HG03175 (cell line): ENCODE results near the gene TRIM36.

Source experiments
- ATAC-seq: cut with Tn5 transposase; IDR thresholded peaks from one replicate; pipeline ENCODE4 v1.9.1; 2021; ENCODE audit warnings: mild to moderate bottlenecking, moderate library complexity; ENCODE audit not compliant: unreplicated experiment

The TRIM36 gene, protein sequence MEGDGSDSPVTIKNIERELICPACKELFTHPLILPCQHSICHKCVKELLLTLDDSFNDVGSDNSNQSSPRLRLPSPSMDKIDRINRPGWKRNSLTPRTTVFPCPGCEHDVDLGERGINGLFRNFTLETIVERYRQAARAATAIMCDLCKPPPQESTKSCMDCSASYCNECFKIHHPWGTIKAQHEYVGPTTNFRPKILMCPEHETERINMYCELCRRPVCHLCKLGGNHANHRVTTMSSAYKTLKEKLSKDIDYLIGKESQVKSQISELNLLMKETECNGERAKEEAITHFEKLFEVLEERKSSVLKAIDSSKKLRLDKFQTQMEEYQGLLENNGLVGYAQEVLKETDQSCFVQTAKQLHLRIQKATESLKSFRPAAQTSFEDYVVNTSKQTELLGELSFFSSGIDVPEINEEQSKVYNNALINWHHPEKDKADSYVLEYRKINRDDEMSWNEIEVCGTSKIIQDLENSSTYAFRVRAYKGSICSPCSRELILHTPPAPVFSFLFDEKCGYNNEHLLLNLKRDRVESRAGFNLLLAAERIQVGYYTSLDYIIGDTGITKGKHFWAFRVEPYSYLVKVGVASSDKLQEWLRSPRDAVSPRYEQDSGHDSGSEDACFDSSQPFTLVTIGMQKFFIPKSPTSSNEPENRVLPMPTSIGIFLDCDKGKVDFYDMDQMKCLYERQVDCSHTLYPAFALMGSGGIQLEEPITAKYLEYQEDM

DNA sequence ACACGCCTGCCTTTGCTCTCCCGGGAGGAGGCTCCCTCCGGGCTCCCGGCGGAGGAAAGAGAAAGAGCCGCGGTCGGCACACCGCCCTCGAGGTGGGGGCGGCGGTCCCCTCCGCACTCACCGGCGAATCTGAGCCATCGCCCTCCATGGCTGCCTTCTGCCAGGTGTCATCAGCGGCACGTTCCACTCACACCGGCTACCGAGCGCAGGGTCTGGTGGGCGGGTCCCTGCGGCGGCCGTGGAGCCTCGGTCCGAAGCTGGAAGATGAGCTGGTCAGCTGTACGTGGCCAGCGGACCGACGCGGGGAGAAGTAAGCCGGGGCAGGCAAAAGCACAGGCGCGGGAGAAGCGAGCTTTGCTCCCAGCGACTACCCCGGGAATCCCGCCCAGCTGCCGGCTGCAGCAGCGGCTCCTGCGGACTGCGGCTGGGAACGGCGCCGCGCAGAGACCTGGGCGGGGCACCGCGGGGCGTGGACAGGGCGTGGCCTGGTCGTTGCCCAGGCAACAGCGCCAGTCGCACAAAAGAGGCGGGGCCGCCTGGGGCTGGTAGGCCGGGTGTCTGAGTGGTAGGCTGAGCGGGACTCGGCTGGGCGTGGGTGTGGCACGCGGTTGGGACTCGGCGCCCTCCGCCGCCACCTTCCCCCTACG lies at the start of gene TRIM36:
TRIM36 (minus strand) TSS at position 422 of the 647 bp plus-strand sequence; CDS start at position 148, 274 bp downstream.
- peak; percentile 98 for ATAC-seq

DNA sequence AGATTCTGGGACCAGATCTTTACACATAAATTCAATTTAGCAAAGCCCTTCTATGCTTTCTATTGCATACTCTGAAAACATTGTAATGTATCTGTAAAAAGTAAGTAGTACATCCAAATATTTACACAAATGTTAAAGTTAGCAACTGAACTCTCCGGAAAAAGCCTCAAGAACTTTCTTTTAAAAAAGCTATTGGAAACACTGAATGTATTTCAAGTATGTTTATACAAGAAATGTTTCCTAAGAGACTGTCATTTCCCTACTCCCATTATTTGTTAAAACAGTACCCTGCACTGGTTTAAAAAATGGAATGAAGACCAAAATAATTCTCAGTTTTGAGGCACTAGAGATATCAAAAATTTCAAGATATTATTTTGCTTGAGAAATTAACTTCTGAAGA lies 44.8 kb upstream of the TRIM36 start:
- ATAC-seq: no peak

DNA sequence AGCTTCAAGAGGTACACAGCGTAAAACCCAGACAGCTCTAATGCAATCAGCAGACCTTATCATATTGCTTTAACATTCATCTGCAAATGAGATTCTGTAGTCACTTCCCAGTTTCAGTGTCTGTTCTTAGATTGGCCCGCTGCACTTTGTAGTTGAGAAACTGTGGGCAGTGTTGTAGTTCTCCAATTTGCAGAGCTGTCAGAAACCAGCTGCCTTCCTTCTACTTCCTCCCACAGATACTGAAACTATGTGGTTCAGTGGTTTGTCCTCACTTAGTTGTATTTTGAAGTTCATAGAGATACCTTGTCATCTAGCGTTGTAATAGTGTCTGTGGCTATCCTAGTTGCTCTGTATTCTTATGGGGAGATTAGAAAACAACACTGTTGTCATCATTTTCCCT lies 39.6 kb upstream of the TRIM36 start:
- ATAC-seq: peak; percentile 100

DNA sequence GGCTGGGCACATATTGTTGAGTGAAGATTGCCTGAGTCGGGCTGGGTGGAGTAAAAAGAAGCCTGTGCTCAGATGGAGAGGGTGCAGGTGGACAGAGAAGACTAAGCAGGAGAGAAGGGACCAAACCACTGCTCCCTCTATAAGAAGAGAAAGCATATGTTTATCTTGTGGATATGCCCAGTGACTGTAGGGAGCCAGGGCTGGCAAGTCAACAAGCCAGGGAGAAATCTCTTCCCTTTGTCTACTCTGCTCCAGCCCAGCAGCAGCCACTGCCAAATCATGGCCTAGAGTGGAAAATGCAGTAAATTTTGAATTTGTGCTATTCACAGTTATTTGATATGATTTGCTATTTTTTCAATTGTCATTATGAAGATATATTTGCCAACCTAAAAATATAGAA lies 33.2 kb upstream of the TRIM36 start:
- no peak for ATAC-seq

DNA sequence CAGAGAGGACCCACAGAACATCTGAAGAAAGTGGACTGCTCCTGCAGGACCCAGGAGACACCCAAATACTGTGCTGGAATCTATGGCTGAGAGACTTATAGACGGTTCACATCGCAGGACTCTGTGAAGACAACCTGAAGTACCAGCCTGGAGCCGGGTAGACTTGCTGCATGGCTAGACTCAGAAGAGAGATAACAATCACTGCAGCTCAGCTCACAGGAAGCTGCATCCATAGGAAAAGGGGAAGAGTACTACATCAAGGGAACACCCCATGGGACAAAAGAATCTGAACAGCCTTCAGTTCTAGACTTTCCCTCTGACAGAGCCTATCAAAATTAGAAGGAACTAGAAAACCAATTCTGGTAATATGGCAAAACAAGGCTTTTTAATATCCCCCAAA lies 26.5 kb upstream of the TRIM36 start:
- ATAC-seq: no peak

DNA sequence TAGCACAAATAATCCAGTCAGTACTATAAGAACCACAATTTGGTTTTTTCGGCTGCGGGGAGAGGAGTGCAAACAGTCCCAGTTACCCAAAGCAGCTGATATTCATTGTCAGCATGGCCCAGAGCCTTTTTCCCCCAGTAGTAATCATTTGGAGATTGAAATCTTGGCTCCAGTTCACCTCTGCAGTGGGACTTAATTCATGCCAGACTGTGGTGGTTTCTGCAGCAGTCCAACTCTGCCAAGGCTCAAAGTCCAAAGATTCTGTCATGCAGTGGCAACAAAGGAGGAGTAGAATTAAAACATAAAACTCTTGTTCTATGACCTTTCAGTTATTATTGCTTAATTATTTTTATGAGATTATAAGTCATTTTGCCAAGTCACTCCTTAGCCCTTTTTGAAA lies 25.0 kb upstream of the TRIM36 start:
- no peak for ATAC-seq

DNA sequence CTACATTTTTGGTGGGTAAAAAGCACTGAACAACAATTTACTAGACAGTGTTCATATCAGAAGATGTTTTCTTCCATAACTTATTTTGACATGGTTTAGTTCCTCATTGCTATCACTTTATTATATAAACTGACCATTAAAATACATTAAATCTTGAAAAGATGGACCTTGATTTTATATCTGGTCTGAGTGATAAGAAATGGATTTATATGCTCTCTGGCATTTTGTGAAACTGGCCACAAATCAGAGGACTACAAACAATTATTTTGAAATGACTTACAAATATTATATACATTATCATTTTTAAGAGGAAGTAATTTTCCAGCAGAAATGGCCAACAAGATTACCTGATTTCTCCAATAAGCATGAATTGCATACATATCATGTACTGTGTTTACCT lies 23.6 kb upstream of the TRIM36 start:
- ATAC-seq: no peak

DNA sequence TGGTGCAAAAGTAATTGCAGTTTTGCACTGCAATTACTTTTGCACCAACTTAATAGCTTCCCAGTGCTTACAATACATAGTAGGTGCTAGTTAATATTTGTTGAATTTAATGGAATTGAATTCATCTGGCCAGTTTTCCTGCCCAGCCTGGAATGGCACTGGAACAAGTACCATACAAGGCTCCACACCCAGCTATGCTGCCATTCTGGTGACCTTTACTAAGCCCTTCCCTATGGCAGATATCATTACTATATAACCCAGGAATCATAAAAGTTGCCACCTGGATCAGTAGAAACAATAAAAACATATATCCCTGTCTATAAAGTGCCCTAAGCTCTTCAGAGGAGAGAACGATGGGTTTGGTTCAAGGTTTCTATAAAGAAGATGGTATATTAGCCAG lies 22.4 kb upstream of the TRIM36 start:
- ATAC-seq: no peak

DNA sequence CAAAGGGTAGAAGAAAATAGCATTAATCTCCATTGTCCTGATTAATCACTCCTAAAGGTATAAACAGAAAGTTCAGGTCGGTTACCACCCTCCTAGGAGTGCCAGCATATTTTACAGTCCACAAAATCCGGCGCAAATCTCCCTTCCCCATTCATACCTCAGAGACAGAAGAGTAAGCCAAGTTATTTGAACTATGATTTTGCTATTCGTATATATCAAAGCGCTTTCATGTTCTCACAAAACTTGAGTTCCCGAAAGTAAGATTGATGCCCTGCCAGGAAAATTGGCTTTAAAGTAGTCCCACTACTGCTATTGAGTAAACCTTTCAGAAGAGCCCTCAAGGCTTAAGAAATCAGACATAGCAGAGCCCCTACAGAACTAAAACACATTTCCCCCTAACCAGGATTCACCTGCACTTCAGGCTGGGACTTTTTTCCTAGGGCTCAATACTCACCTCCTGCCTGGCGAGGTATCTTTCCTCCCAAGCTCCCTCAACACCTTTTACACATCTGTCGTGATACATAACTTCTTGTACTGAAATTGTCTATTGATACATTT lies 21.8 kb upstream of the TRIM36 start:
- ATAC-seq: no peak

DNA sequence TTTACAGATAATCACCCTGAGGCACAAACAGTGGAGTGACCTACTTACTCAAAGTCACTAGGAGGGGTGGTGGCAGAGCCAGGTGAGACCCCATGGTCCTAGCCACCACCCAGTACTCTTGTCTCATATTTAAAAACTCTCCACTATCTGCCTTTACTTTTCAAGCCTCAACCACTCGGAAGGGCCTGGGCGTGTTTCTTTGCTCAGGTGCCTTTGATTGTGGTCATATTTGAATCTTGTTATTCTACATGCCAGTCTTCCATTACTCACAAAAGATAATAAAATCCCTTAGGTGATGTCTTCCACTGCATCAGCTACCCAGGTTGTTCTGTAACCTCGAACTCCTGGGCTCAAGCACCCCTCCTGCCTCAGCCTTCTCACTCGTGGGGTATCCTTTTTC lies 20.7 kb upstream of the TRIM36 start:
- ATAC-seq: no peak

DNA sequence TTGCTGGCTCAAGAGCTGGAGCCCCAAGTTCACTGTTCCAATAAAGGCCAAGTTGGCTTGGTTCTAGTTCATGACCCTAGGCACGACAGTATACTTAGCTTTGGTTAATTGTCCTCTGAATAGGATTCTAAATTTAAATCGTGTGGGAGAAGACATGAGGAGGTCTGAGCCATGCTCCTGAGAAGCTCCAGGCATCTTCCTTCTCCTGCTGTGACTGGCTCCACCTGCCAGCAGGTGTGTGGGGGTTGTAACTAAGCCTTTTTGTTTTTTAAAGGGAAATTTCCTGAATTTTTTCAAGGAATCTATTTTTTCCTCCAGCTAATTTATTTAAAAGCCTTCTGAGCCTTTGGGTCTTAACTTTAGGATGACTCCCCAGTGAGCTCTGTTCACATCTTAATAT lies 20.2 kb upstream of the TRIM36 start:
- no peak for ATAC-seq

DNA sequence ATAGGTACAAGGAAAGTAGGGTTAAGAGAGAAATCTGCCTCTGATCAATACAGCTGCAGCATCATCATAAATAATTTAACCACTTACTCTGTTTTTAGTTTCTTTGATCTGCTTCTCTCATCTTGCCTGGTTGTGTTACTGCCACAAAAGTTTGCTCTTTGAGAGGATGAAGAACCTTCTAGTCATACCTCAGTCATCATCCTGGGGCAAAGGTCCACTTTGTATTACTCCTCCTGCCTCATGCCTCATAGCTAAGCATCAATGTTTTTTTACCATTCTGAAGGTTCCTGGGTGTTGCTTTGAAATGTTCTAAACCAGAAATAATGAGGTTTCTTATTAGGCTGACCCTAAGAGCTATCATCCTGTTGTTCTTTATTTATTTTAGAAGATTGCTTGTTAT lies 17.1 kb upstream of the TRIM36 start:
- no peak for ATAC-seq

DNA sequence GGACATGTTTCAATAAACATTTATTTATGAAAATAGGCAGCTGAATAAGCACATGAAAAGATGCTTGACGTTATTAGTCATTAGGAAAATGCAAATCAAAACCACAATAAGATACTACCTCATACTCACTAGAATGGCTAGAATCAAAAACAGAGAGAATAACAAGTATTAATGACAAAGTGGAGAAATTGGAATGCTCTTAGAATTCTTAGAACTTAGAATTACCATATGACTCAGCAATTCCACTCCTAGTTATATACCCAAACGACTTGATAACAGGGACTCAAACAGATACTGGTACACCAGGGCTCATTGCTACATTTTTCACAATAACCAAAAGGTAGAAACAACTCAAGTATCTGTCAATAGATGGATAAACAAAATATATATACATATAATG lies 15.1 kb upstream of the TRIM36 start:
- ATAC-seq: no peak

DNA sequence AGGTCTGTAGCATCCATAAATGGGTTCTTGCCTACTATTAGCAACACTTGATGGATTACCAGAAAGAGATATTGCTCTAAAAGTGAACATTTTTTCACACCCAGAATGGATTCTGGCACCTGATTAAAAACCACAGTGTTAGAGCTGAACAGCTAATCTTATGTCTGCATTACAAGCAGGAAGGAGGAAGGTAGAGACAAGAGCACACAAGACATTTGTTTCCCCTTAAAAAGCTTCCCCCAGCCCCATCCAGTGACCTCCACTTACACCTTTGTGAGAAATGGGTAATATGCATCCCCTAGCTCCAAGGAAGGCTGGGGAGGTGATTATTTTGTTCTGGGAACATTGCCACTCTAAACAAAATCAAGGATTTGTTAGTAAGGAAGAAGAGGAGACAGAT lies 12.0 kb upstream of the TRIM36 start:
- no peak for ATAC-seq

DNA sequence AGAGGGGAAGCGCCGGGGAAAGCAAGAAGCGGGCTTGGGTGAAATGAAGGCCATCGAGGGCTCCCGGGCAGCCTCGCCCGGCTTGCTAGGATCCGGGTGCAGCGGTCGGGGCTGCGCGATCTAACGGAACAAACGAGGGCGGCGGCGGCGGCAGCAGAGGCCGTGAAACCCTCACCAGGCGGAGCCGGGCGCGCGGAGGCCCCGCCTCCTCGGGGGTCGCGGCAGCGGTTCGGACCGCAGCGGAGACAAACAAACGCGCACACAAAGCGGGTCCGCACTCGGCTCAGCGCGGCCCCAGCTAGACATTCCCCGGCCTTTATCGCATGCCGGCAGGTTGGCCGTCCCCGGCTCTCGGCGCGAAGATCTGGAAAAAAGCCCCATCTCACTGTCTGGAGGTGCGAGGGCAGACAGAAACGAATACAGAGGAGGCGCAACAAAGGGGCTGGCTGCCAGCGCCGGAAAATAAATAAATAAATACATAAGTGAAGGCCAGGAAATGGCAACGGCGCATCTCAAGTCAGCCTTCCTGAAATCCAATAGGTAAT lies 10.5 kb upstream of the TRIM36 start:
- ATAC-seq: peak; percentile 66

DNA sequence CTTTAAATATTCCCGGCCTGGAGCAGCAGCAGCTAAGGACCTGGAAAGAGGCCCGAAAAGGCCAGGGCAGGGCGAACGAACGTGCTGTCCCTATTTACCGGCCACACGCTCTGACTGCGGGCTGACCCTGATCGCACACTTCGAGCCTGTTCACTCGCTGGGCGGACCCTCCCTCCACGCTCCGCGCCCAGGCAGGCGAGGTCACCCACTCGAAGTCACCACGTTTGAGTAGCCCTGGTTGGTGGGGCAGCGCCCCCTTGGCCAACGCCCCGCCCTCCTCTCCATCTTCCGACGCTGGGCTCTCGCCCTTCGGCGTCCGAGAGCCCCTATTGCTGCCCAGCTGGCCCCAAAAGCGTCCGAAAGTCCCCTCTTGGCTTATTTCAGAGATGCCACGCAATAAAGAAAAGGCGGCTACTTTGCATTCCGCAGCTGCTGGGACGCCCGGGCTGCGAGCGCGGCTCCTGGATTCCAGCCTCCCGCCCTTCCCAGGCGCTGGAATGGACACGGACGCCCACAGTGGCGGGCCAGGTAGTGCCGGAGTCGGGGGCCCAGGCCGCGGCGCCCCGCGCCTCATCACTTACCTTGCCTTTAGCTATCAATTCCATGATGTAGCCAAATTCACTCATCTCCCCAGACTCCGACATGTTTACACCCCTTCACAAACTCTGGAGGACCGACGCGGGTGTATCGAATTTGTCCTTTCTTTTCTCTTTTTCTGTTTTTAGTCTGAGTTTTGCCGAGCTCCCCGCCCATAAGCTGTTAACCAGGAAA lies 9.9 kb upstream of the TRIM36 start:
- peak; percentile 33 for ATAC-seq

DNA sequence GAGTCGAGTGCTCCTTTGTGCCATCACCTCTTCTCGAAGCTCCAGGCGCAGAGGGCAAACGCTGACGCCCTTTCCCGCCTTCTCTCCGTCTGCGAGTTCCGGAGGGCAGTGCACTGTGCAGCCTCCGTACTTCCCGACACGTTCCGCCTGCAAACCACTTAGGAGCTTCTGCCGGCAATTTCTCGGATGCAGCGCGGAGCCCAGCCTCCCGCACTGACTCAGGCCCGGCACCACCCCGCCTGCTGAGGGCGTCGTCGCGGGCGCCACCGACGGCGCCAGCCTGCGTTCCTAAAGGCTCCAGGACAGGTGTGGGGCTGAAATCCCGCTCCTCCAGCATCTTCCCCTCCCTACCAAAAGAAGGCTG lies 9.3 kb upstream of the TRIM36 start:
- no peak for ATAC-seq

DNA sequence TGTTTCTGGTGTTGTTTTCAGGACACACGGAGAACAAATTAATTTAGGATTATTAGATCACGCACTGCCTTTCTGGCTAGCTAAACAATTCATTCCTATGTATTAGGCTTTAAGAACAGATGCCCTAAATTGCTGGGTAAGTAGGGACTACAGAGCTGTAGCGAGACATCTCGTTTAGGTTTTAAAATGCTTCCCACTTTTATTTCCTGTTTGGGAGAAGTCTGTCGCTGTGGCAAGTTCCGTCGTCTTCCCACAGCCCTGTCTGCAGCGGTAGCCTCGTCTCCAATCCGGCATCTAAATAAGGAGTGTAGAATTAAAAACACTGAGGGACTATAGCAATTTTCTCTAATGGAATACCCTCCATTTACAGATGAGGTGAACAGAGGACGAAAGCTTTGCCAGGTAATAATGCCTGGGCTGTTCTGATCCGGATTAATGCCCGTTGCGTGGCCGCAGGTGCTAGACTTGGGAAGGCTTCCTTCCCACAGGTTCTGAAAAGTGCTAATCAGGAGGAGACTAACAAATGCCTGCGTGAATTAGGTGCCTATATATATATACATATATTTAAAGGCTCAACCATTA lies 1.3 kb upstream of the TRIM36 start:
- no peak for ATAC-seq

DNA sequence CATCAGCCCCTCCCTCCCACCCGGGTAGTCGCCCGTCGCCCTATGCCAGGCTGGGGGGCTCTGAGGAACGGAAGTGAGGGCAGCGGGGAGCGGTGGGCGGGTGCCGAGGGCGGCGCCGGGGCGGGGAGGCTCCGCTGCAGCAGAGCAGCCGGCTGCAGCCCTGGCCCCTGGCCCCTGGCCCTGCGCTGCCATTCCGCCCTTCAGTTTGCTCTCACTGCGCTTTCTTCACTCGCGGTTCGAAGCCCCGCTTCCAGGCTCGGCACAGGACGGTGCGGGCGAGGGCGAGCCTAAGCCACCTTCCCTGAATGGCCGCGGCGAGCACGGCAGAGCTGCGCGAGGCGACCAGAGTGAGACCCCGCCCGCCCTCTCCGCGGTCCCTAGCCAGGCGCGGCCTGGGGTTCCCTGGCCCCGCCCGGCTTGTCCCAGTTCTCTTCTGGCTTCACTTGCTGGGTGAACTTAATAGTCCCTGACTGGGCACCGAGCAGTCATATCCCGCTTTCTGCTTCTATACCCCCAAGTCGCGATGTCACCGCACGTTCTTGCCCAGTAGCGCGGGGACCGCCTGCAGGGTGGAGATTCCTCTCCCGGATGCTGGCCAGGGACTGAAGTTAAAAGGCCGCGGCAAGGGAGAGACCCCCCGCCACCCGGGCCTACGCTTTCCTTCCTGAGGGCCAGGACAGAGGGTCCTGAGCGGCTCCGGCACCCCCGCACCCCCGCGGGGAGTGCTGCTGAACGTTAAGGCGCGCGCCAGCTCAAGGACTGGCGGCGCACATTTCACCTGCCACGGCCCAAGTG lies 623 bp upstream of the TRIM36 start:
- ATAC-seq: peak; percentile 44
